HG03432 (cell line): ENCODE results near the gene SHANK3.

Experiments used
- ATAC-seq: cut with Tn5 transposase; IDR thresholded peaks from one replicate; pipeline ENCODE4 v1.9.1; 2021; ENCODE audit warnings: mild to moderate bottlenecking, moderate library complexity; ENCODE audit not compliant: unreplicated experiment

The SHANK3 gene

DNA sequence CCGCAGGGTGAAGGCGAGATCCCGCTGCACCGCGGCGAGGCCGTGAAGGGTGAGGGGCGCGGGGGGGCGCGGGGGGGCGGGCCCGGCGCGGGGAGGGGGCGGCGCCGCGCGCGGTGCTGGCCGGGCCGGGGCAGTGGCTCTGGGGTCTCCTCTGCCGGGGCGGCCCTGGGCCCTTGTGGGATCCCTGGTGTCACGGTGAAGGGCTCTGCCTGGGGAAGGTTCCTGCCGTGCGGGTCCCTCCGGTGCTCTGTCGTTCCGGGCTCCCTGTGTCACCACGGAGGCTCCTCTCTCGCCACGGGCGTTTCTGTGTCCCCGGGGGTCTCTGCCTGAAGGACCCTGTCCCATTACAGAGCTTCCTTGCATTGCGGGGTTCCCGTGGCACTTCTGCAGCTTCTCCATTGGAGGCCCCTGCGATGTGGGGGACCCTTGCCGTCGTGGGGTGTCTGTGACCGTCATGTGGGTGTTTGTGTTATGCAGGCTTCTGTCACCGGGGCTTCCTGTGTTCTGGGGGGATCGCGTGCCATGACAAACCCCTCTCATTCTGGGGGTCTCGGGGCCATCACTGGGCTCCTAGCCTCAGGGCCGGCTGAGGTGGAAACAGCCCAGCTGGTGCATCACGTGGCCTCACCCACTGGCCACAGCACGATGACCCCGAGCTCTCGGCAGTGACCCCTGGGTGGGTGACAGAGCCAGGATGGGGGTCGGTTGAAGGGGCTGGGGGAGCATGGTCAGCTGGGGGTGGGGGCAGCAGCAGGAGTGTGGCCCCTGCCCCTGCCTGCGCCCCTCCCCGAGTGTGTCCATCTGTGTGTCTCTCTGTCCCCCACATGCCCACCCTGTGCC is 25.3 kb downstream of the SHANK3 start:
- ATAC-seq: no peak

GRCh38 chr22:50698546-50698945 is 25.9 kb downstream of the SHANK3 start:
- ATAC-seq: no peak

GRCh38 chr22:50699001-50699755 is 26.6 kb downstream of the SHANK3 start:
- no peak for ATAC-seq

DNA sequence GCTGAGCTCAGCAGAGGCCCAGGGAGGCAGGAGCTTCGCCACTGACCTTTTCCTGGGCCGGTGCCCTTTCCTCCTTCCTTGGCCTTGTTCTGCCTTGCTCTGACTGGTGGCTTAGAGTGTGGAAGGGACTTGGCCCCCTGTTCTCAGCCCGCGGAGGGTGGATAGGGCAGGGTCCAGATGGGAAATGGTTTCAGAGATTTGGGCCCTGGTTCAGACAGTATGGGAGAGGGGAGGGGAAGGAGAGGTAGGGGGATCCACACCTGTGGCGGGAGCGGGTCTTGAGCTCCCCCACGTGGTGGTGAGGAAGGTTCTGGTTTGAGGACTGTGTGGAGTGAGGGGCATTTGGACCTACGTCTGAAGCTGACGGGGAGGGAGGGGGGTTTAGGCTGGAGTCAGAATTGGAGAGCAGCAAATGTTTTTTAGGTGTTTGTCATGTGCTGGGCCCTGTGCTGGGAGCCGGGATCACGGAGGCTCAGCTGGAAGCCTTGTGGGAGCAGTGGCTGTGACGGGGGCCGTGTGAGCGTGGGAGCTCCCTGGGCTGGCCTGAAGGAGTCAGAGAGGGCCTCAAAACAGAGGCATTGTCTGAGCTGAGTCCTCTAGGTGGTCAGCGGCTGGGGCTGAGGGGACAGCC is 27.2 kb downstream of the SHANK3 start:
- ATAC-seq: no peak

- ATAC-seq: no peak
These were observed 27.9 kb downstream of the SHANK3 start for GRCh38 chr22:50700387-50701075.

- no peak for ATAC-seq
These were observed 28.4 kb downstream of the SHANK3 start for GRCh38 chr22:50701076-50701419.

DNA sequence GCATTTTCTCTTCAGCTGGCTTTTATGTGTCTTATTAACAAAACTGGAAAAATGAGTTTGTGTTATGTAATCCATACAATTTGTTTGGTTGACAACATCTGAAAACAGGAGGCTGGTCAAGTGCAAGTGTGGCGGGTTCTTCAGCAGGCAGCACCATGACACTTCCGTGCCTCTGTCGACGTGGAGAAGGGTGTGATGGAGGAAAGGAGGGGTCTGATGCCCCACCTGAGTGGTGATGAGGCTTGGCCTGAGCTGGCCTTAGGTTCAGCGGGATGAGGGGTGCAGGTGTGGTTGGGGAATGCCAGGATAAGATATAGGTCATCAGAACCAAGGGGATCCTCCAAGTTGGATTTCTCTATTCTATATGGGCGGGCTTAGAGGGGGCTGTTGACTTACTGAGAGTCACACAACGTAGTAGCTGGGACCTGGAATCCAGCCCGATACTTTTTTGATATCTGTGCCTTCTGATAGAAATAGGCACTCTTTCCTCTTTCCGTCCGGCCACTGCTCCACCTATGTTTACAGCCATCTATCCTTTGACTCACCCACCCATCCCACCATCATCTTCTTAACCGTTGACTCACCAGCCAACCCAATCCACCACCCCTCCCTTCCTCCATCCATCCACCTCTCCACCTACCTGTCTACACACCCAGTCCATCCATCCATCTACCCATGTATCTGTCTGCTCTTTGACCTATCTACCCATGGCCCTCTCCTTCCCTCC is 29.0 kb downstream of the SHANK3 start:
- ATAC-seq: no peak

DNA sequence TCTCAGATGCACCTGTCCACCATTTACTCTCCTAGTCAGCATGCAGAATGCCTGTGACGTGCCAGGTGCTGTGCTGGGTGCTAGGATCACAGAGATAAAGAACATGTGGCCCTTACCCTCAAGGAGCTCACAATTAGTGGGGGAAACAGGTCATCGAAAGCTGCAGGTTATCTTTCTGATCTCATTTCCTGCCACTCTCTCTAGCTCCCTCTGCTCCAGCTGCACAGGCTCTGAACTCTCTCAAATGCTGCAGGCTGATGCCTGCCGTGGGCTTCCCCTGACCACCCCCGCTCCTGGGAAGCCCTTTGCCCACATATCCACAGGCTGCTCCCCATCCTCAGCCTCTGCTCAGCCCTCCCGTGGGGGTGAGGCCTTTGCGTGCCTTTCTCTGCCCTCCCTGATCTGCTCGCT is 29.6 kb downstream of the SHANK3 start:
- no peak for ATAC-seq

DNA sequence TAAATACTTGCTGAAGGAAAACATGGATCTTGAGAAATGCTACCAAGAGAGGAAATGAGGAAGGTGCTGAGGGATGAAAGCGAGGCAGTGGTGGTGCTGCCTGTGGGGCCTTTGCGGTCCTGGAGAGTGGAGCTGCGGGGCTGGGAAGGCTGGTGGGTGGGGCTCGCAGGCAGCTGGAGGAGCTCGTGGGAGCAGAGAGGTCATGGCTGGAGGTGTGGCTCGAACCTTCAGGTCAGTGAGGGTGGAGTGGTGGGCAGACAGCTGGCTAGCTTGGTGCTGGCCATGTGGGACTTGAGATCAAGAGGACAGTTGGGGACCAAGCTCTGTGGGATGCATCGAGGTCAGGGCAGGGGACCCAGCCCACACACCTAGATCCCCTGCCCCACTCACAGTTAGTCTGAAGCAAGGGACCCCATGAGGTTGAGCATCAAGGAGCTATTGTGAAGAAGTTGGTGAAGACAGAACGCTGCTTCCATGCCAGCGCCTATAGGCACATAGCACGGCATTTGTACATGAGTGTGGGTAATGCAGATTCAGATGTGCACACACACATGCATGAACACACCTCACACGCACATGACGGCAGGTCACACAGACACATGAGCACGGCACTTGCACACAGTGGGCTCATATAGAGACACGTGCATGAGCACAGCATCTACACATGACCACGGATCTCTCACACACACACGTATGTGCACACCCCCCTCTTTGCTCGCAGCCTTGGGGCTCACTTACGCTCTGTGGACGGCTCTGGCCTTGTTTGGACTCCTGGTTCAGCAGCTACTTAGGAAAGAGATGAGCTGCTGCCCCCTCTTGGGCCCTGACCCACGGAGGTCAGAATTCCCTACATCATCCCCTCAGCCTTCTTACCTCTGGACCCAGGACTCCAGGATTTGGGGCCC is 30.4 kb downstream of the SHANK3 start:
- no peak for ATAC-seq

DNA sequence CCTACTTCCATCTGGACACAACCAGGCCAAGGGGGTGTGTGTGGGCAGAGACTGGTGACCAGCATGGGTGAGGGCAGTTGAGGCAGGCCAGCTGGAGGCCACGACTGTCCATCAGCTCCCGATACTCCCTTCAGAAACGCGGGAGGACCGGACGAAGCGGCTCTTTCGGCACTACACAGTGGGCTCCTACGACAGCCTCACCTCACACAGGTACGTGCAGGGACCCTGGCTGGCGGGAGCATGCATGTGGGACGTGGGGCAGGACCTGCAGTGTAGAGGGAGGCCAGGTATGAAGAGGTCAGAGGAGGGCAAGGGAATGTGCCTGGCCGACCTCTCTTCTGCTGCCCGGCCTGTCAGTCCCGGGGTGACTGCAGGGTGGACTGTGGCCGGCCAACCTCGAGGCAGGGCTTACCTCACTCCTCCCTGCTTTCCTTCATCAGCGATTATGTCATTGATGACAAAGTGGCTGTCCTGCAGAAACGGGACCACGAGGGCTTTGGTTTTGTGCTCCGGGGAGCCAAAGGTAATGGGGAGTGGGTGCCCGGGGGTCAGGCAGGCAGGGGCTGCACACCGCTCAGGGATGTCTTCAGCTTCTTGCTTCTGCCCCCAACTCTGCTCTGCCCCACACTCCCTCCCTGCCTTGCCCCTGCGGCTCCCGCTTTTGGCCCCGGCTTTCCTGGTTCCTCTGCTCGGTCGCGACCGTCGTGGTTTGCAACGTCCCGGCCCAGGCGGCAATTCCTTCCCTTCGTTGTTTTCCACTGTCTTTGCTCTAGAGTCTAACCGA is 31.3 kb downstream of the SHANK3 start:
- ATAC-seq: no peak

GRCh38 chr22:50704510-50705218 is 32.0 kb downstream of the SHANK3 start:
- no peak for ATAC-seq

DNA sequence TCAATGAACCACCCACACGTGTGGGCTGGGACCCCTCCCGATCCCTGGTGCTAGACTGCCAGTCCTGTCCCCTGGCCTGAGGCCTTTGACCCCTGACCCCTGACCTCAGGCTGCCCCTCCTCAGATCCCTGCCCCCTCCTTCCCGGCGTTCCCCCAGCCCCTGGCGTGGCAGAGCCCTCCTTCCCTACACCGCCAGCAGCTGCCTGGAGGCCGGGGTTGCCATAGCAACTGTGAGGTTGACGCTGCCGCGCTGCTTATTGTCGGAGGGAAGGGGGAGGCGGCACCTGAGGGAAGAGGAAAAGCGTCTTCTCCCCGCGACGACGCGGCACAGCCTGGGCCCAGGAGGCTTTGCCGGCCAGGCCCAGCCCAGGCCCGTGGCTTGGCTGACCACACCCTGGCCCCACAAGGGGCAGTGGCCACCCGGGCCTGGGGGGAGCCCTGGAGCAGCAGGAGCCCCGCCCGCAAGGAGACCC is 32.6 kb downstream of the SHANK3 start:
- ATAC-seq: no peak

DNA sequence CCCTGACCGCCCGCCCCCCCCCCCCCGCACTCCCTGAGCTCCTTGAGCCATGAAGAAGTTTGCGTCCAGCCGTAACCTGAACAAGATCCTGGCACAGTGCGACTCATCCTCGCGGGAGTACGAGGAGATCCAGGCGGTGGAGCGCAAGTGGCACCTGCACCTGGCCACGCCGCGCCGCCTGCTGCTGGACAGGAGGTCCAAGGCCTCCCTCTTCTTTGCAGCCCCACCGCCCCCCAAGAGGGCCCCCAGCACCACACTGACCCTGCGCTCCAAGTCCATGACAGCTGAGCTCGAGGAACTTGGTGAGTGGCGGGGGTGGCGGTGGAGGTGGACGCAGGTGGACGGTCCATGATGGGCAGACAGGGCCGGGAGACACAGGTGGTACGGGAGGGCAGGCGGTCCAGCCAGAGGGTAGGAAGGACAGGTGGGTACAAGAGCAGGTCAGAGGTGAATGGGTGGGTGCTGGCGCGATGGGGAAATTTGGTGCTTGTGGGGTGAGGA is 33.3 kb downstream of the SHANK3 start:
- no peak for ATAC-seq

GRCh38 chr22:50706481-50707125 is 34.0 kb downstream of the SHANK3 start:
- ATAC-seq: no peak

GRCh38 chr22:50708474-50708873 is 35.9 kb downstream of the SHANK3 start:
- ATAC-seq: no peak

DNA sequence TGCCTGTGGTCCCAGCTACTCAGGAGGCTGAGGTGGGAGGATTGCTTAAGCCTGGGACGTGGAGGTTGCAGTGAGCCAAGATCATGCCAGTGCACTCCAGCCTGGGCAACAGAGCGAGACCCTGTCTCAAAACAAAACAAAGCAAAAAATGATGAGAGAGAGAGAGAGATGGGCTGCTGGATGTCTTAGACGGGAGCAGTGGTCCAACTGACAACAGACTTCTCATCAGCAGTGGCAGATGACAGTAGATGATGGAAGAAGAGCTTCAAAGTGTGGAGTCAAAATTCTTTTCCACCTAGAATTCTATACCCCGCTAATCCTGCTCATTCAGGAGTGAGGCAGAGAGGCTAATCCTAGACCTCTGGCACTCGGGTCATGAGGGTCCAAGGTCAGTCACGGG is 36.4 kb downstream of the SHANK3 start:
- ATAC-seq: no peak

GRCh38 chr22:50710221-50710620 is 37.6 kb downstream of the SHANK3 start:
- ATAC-seq: no peak
